NCI-H146 treated with DMSO at 0.1 percent for 48 hours (cell line): ENCODE results near the gene TWF2.

Experiments
- DNase-seq: peaks from one replicate; lab custom pipeline; 2025; ENCODE audit not compliant: unreplicated experiment; lab: John Stamatoyannopoulos, UW

The TWF2 gene

GRCh38 chr3:52204337-52205073, 34.5 kb downstream of the TWF2 start:
- DNase-seq = peak; percentile 58

GRCh38 chr3:52203701-52204100, 35.3 kb downstream of the TWF2 start:
- DNase-seq = no peak

- no peak for DNase-seq
These were observed 36.4 kb downstream of the TWF2 start for GRCh38 chr3:52202384-52203077.

- DNase-seq = no peak
These were observed 37.8 kb downstream of the TWF2 start for GRCh38 chr3:52200981-52201679.

- DNase-seq = no peak
These were observed 40.0 kb downstream of the TWF2 start for GRCh38 chr3:52198643-52199608.

DNA sequence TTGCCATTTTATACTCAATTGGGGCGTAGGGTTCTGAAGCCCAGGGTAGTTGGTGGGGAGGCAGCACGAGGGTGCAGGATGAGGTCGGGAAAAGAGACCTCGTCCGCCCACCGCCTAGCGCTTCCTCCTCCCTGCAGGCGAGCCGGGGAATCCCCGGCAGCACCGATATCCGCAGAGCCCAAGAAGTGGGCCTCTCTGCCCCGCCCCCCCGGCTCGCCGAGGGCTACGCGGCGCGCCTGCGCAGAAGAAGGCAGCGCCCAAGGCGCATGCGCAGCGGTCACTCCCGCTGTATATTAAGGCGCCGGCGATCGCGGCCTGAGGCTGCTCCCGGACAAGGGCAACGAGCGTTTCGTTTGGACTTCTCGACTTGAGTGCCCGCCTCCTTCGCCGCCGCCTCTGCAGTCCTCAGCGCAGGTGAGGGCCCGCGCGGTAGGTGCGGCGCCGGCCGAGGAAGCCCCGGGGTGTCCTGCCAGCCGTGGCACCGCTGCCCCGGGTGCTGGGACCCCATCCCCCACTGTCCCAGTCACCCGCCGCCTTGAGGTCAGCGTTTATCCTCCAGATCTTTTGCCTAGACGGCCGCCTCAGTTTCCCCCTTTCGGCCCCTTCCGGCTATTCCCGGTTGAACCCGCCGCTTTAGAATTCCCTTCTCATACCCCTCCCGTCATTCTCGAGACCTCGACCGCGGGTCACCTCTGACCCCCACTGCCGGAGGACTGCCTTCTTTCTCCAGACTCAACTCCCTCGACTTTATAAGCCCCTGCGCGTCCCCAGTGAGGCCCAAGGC, 40.9 kb downstream of the TWF2 start, which contains the start of gene ALAS1:
TSS of gene ALAS1 (plus strand) at position 319 of the 784 bp plus-strand sequence. CDS start 1,082 bp downstream, outside the sequence.
- DNase-seq = peak; percentile 74

DNA sequence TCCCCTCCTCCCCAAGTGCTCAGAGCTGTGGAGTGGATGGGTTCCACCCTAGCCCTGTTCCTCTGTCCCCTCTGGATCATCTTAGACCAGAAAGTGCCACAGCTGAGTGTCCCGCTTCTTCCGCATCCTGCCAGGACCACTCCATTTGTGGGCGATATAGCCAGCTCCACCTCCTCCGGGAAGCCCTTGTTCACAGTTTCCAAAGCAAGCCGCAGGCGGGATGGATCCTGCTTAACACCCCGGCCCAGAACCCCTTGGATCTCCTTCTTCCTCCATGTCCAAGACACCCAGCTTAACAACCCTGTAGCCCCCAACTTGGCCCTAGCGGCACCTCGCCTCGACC, 41.5 kb downstream of the TWF2 start:
- DNase-seq = no peak

GRCh38 chr3:52196977-52197376, 42.0 kb downstream of the TWF2 start:
- DNase-seq = no peak

DNA sequence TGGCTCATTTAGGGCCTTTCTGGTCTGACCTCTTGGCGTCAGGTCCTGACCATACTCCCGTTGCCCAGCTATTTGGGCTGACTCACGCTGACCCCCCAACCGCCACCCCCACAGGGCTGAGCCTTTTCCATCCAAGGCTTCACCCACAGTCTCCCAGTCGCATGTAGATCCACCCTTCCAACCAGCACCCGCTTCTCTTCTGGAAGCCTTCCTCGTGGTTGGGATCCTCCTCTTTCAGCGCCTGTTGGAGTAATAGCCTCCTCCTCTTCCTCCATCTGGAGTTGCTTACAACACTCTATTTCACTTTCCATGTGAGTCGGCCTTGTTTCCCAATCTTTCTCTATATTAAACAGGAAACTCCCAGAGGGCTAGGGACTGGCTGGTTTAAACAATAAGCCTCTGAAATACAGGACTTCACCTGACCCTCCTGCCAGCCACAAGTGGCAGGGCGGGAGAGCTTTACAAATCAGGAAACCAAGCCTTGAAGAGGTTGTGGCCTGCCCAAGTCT, 43.1 kb downstream of the TWF2 start:
- DNase-seq = no peak

DNA sequence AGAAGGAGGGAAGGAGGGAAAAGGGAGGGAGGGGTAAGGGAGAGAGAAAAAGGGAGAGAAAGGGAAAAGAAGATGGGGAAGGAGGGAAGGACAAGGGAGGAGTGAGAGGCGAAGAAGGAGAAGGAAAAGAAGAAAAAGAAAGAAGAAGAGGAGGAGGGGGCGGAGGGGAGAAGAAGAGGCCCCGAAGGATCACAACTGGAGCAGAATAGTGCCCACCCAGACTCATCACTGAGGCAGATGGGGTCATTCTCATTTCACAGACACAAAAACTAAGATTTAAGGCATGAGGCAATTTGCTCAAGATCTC, 43.7 kb downstream of the TWF2 start:
- DNase-seq = no peak

- DNase-seq = no peak
These were observed 44.3 kb downstream of the TWF2 start for GRCh38 chr3:52194485-52195290.

GRCh38 chr3:52193065-52193464, 45.9 kb downstream of the TWF2 start:
- DNase-seq = no peak

GRCh38 chr3:52191663-52192062, 47.3 kb downstream of the TWF2 start:
- no peak for DNase-seq

DNA sequence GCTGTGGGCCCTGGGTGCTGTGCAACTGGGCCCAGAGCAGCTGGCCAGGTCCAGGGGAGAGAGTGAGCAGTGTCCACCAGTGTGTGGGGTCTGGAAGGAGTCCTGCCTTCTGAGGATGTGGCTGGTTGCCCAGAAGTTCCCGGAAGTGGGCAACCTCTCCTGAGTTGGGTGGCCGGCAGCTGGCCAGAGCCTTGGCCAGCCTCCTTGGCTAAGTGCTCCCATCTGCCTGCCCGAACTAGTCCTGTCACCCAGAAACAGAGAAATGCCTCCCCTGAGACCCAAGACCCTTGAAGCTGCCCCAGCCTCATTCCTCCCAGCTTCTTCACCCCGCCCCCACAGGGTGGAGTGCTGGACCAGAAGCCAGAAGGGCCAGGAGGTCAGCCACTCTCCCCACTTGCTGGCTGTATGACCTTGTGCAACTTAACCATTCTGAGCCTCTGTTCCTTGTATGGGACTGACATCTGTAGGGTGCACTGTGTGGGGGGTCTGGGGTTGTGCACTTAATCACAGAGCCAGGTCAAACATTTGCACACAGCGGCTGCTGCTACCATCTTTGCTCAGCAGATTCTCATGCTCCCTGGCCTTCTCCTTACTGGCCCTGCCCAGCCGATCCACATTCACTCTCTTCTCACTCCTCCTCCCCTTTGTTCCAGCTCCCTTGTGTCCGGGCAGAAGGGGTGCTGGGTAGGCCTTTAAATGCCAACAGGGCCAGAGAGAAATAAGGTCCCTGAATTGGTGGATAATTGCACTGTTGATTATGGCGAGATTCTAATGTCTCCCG, 48.5 kb downstream of the TWF2 start:
- DNase-seq = no peak

GRCh38 chr3:52188556-52188955, 50.4 kb downstream of the TWF2 start:
- DNase-seq = no peak

- DNase-seq = no peak
These were observed 52.2 kb downstream of the TWF2 start for GRCh38 chr3:52186729-52187128.

- DNase-seq = no peak
These were observed 53.1 kb downstream of the TWF2 start for GRCh38 chr3:52185837-52186236.

DNA sequence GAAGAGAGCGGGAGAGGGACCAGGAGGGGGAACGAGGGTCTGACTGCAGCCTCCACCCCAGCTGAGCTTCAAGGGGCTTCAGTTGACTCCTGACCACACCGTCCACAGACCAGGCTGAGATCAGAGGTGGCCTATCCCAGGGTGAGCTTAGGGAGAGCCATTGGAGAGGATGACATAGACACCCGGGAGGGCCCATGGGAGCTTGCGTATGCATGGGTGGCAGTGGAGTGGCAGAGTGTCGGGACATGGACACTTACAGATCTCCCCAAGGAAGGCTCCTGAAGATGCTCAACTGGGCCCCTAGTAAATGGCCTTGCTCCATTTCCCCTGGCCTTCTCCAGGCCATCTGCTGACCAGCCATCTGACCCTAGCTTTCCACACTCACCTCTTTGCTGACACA, 53.6 kb downstream of the TWF2 start:
- no peak for DNase-seq
